Measurements from ENCODE around the gene CALCOCO1.
"Not testable (repeated sequence)": the region's sequence is repeated elsewhere in the genome, so short reads cannot be mapped to it uniquely, and the experiment has no call there.

Gene CALCOCO1

DNA sequence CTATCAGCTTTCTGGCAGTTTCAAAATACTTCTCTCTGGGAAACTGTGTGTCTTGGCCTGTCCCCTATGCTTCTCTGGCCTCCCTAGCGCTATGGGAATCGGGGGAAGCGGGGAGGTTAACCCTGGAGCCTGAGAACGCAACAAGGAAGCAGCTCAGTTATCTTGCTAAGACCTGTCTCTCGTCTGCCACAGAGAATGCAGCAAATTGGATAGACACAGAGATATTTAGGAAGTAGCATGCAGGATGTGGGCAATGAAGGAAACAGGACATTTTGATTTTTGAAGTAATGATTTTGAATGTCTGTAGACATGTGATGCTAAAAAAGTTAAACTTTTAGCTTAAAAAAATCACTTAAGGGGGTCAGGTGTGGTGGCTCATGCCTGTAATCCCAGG lies 6.6 kb upstream of the CALCOCO1 start:
- DNase-seq (ENCODE audit: low read depth in 2 of 2), result no peak

DNA sequence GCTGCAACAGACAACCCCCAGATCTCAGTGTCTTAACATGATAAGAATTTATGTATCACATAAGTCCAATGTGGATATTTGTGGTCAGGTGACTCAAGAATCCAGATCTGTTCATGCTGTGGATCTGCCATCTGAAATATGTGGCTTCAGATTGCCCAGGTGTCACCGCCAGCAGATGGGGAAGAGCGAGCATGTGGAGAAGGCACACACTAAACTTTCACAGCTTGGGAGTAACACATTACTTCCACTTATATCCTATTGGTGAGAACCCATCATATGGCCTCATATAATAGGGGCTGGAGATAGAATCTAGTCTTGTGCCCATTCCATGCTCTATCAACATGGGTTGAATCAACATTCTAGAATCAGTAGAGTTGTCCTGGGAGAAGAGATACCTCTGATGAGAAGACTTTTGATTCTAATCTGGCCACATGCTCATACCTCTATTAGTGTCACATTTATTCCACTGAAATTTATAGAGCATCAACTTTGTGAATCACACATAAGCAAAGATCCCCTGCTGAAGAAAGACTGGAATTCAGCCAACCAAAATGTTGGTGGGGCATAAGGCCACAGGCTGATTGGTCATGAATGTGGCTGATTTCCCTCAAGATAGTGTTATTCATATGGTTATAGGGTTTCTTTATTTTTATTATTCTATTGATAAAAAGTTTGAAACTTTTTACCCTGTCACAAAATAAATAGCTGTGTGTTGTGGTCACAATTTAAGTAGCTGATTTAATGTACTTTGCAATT lies 6.0 kb upstream of the CALCOCO1 start:
- no peak for DNase-seq (ENCODE audit: low read depth in 2 of 2)

DNA sequence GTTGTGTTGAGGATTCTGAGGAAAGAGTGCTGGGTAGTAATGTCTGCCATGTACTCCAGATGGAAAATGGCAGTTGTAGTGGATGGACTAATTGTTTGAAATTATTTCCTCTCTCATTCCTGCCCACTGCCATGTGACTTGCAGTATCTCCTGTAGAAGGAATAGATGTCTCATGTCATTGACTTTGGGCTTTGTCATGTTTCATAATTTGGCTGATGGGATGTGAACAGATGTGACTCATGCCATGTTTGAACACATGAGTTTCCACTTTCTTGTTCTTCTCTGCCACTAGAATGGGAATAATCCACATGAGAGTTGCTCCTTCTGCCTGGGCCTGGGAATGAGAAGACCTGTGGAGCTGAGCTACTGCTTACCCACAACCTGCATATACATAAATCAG lies 2.4 kb upstream of the CALCOCO1 start:
- no peak for DNase-seq (ENCODE audit: low read depth in 2 of 2)

DNA sequence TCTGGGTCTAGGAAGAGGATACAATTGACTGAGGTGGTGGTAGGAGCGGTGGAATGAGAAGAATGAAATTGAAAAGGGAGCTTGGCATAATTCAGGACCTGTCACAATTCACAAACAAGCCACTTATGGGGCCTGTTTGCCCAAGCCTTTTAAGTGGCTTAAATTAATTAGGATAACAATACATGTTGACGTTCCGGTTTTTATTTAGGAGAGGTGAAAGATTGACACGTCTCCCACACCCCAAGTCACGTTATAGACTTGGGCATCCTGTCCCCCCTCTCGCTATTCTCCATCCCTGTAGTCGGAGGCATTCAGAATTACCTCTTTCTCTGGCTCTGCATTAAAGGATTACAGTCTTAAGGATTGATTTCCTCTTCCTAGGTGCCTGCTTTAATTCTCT lies 954 bp upstream of the CALCOCO1 start:
- no peak for DNase-seq (ENCODE audit: low read depth in 2 of 2)

DNA sequence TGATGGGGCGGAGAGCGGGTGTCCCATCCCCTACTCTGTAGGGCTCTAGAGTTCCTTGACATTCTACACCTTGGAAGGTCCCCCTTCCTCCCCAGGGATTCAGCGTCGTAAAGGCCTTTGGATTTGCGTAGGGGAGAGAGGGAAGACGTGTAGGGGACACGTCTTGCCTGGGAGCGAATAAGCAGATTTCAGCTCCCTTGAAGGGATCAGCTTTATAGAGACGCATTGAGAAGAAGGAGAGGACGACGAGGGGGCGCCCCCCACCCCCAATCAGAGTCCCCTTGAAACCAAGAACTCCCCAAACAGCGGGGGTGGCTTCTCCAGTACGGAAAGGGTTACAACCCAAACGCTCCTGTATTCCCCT lies 324 bp downstream of the CALCOCO1 start:
- DNase-seq (ENCODE audit: low read depth in 2 of 2), result no peak

DNA sequence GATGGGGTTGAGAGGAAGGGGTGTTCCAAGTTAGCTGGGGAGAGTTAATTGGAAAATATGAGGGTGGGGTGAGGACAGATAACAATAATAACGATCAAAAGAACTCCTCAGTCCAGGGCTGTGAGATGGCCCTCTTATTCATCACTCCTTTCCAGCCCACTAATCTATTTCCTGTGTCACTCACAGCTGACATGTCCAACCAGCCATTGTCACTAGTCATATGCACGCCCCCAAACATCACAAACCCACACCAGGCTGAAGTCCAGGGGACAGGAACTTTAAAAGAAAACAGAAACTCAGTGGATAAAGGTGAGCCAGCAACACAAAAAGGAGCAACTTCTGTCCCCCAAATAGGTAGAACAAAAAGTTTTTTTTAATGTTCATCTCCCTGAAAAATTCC lies 911 bp downstream of the CALCOCO1 start:
- no peak for DNase-seq (ENCODE audit: low read depth in 2 of 2)

DNA sequence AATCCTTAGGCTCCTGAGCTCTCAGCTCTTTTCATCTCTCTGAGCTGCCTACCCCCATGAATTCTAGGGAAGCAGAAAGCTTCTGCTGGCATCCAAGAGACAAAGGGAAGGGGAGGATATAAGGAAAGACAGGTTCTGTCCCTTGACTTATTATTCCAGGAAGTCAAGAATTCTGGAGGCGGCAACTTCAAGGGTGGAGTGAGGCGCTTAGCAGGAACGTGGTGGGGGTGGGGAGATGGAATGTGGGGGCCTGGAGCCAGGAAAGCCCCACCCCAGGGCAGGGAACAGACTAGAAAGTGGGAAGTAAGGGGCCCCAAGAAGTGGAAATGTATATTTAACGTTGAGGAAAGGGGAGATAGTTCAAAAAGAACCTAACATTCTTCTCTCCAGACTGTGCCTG lies 1.4 kb downstream of the CALCOCO1 start:
- DNase-seq (ENCODE audit: low read depth in 2 of 2), result no peak

DNA sequence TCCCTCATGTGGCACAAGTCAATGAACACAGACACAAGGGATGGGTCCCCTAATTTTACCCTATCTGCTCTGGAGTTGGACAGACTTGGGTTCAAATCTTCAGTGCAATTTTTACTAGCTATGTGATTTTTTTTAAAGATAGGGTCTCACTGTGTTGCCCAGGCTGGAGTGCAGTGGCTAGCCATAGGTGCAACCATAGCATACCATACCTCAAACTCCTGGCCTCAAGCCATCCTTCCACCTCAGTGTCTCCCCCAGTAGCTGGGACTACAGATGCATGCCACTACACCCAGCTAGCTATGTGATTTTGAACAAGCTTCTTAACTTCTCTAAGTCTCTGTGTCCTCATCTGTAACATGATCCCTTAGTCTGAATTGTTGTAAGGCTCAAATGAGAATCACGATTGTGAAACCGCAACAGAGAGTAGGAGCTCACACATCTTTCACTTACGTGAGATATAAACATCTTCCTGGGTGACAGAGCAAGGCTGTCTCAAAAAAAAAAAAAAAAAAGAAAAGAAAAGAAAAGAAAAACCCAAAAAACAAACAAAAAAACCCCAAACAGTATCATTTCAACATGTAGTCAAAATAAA lies 4.7 kb downstream of the CALCOCO1 start:
- no peak for DNase-seq (ENCODE audit: low read depth in 2 of 2)

DNA sequence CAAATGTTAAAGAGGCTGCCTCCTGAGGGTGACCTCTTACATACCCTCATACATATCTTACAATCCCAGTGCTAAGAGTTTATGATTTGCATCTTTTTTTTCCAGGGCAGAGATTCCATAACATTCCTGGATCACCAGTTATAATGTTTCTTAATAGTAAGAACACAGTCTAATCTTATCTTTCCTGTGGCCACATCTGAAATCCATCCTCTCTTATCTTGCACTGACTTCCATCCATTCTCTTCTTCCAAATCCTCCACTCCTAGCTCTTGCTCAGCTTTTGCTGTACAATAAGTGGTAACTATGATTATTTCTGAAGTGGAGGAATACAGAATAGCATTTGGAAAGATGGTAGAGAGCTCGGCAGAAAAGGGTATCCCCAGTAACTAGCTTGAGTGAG lies 6.3 kb downstream of the CALCOCO1 start:
- DNase-seq (ENCODE audit: low read depth in 2 of 2), result no peak

DNA sequence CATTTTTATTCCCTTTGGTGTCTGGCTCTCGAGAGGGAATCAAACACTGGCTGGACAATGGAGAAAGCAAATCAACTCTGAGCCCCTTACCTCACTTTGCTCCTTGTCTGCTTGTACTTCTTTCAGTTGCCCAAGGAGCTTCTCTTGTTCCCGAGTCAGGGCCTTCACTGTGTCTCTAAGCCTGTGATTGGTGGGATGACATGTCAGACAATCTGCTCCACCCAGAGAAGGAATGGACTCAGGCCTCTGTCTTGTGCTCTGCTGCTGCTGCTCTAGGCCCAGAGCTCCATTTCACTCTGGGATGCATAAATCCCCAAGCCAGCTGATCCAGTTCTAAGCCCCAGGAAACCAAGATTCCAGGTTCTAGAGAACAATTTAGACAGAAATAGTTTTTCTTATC lies 7.6 kb downstream of the CALCOCO1 start:
- no peak for DNase-seq (ENCODE audit: low read depth in 2 of 2)

DNA sequence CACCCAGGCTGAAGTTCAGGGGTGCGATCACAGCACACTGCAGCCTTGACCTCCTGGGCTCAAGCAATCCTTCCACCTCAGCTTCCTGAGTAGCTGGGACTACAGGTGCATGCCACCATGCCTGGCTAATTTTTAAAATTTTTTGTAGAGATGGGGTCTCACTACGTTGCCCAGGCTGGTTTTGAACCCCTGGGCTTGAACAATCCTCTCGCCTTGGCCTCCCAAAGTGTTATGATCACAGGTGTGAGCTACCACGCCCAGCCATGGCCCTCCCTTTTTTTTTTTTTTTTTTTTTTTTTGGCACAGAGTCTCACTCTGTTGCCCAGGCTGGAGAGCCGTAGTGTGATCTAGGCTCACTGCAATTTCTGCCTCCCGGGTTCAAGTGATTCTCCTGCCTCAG lies 8.7 kb downstream of the CALCOCO1 start:
- not testable (repeated sequence) for DNase-seq (ENCODE audit: low read depth in 2 of 2)

DNA sequence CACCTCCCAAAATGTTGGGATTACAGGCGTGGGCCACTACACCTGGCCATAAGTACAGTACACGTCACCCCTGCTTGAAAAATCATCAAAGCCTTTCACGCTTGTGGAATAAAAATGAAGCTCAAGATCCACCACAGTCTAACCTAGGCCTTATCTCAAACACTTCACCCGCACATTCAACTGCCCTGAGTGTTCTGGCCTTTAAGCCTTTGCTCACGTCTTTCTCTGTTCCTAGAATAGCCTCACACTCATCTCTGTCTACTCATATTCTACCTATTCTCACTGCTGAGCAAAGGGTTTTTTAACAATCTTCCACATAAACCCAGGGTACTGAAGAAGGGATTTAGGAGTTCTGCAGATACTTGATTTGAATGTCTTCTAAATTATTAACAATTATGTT lies 9.9 kb downstream of the CALCOCO1 start:
- no peak for DNase-seq (ENCODE audit: low read depth in 2 of 2)

DNA sequence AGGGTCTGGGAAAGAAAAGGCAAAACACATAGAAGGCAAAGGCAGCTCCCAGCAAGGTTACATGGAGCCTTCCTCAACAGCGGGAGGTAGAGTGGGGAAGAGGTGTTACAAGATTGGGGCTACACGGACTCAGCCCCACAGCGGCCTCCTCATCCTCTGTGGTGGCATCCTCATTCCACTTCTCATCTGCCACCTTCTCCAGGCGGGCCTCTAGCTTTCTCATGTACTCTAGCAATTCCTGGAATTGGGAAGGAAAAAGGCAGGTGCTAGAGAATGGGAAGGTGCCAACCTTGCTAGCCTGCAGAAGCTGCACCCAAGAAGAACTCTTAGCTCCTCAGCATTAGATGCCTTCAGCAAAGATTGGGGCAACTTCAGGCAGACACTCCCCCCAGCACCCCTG lies 13.2 kb downstream of the CALCOCO1 start:
- no peak for DNase-seq (ENCODE audit: low read depth in 2 of 2)

DNA sequence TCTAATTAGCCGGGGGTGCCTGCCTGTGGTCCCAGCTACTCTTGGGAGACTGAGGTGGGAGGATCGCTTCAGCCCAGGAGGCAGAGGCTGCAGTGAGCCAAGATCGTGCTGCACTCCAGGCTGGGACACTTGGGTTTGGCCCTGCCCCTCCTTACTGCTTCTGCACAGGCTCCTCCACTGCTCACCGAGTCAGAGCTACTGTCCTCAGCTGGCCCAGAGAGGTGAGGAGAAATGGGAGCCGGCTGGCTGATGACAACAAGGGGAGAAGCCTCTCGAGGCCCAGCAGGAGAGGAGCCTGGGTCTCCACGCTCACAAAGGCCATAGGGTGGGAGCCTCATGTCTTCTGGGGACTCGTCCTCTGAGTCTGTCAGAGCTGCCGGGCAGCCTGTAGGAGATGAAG lies 13.7 kb downstream of the CALCOCO1 start:
- DNase-seq (ENCODE audit: low read depth in 2 of 2), result no peak

DNA sequence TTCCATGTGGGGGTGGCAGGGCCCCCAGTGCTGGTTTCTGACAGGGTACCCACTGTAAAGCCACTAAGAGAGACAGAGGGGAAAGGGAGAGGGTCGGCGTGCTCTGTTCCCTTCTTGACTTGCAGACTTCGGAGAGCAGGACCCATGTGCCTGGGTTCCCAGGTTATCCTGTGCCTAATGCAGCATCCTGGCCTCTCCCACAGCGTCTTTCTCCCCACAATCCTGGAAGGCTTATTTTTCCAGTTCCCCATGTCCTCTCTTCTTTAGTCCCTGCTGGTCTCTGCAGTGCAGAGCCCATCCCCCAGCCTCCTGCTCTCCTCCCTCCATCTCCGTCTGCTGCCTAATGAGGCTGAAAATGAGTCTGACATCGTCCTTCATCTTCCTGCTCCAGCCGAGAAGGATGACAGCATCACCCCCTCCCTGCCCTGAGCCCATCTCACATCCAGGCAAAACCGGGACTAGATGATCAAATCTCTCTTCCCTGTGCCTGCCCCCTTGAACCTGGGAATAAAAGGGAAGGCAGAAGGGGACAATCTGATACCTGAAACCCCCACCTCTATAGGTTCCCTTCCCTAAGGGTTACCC lies 15.1 kb downstream of the CALCOCO1 start:
- no peak for DNase-seq (ENCODE audit: low read depth in 2 of 2)

DNA sequence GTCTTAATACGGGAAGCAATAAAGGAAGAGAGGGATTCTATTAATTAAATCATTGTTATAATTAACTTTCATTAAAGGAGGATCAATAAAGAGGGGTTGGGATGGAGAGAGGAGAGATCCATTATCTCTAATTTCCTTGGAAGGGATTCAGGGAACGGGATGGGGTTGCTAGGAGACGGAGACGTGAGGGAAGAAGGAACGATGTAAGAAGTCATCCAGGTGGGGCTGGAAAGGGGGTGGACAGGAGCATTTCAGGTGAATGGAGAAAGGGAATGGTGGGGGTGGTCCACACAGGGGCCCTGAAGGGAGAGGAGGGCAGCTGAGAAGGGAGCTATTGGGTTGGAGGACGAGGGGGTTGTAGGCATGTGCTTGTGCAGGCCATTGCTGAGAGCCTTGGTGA lies 17.2 kb downstream of the CALCOCO1 start:
- DNase-seq (ENCODE audit: low read depth in 2 of 2), result no peak

DNA sequence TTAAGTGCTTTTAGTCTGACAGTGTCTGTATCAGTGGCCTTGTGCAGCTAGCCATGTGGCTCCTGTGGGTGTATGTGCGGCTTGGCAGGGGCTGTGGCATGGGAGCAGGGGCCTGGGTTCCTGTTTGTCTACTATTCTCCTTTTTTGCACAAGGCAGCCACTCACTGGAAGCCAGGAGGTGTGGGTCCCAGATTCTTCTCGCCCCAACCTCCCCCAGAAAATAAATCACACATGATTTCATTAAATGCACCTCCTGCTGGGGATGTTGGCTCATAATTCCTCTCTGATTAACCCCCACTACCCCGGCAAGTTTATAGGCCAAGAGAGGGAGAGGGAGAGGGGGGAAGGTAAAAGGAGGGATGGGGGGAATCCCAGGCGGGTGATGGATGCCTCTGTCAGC lies 17.6 kb downstream of the CALCOCO1 start:
- DNase-seq (ENCODE audit: low read depth in 2 of 2), result no peak

DNA sequence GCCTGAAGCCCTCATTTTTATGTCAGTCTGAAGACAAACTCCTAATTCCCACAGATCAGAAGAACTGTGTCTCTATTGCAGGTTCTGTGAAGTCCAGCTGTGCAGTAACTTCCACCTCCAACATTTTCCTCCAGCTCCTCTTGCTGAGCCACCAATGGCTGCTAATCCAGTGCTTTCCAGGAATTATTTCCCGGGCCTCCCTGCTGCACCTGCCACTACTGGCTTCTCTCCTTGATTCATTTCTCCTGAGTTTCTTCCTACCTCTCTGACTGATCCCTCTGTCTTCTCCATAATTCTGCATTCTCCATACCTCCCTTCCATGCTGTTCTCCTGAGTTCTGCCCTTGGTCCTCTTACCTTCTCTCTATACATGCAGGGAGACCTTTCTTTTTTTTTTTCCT lies 21.2 kb downstream of the CALCOCO1 start:
- no peak for DNase-seq (ENCODE audit: low read depth in 2 of 2)

DNA sequence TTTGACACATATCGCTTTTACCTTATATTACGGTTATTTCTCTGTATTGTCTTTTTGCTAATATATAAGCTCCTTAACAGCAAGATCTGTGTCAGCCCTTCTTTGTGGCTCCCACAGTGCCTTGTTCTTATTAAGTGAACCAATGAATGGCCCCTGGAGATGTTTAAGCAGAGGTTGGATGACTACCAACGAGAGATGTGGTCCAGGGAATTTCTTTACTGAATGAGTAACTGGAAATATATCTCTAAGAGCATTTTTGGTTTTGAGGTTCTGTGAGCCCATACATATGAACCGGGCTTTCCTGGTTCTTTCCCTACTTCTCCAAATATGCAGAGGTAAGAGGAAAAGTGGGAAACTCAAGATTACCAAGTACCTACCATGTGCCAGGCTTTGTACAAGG lies 23.5 kb downstream of the CALCOCO1 start:
- no peak for DNase-seq (ENCODE audit: low read depth in 2 of 2)

DNA sequence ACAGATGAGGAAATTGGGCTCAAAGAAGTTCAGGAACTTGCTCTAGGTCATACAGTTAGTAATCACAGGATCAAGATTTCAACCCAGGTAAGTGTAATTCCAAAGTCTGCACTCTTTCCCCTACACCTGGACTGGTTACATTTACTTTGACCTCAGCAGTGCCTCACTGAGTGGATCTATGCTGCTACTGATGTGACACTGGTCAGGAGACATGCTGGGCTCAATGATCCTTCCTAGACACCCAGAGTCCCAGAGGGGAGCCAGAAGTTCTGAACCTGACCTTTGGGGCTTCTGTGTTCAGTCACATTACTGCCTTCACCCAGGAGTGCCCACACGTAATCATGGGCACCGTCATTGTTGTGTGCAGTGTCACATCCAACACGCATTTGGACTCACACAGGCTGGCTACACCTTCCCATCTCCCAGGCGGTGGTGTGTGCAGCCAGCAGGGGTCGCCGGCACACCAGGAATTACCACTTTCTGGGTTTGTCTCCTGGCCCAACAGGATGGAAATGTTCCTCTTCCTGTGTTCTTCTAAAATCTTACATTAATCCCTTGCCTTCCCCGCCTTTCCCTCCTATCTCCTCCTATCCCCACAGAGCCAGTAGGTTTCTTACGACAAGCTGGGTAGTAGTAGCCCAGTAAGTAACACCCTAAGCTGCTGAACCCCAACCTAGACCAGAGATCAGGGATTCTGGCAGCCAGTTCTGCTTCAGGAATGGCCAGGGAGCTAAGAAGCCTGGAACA lies 25.6 kb downstream of the CALCOCO1 start:
- DNase-seq (ENCODE audit: low read depth in 2 of 2), result peak; percentile 45 to 63

DNA sequence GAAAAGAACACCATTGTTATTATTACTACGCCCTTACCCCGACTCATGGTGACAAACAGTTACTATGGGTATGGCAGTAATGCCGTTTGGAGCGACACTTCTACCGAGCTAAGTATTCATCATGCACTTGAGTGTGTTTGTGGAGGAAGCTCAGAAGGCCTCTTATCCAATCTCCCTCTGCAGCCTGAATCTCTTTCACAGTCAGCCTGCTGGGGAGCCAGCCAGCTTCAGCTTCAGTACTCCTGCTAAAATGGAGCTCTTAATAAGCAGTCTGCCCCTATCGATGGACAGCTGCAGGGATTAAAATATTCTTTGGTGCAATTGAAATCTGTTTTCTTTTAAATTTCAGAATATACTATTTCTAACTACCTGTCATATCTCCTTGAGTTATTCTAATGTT lies 26.7 kb downstream of the CALCOCO1 start:
- DNase-seq (ENCODE audit: low read depth in 2 of 2), result no peak

DNA sequence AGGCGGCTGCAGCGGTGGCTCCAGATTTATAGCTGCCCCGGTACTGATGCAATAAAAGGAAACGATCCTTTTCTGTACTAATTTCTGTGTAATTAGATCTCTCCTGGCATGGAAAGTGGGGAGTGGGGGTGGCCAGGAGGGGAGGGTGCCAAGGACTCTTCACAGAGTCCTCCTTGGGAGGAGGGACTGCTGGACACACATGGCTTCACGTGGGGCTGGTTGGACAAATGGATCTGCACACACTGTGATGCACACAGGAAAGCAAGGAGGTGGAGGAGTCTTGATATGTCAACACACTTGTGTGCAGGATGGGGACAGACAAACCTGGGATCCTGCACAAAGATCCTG lies 27.6 kb downstream of the CALCOCO1 start:
- DNase-seq (ENCODE audit: low read depth in 2 of 2), result no peak

Measured in stimulated activated CD4-positive, alpha-beta T cell treated with anti-CD3 and anti-CD28 coated beads, Interleukin-15, amount 100 ng/mL, for 48 hours (primary cell).